ENCODE measurements around the gene MGLL.

MGLL gene

GRCh38 chr3:127690823-127691452 is 131.4 kb downstream of the MGLL start:
- H3K4me1 ChIP-seq (ENCODE audit: control insufficient read depth in 1 of 2, insufficient read depth in 1 of 2, low read depth in 1 of 2, low read length in 1 of 2), result peaks cover 0 to 6% of the 10 kb centered on the region in 2 experiments
- no peak overlapping the region for H3K4me3 ChIP-seq (ENCODE audit: low read depth in 1 of 2, low read length in 1 of 2)
- H3K27ac ChIP-seq, result peak overlapping the region; percentile 38
- H3K9me3 ChIP-seq, result no peaks in the 10 kb centered on the region
- H3K27me3 ChIP-seq, result no peaks in the 10 kb centered on the region
- peak; percentile 32 for TF ChIP-seq CTCF (IDR thresholded peaks at IDR 0.05)
- H3K36me3 ChIP-seq, result no peaks in the 10 kb centered on the region

GRCh38 chr3:127690106-127690505 is 132.2 kb downstream of the MGLL start:
- H3K27ac ChIP-seq, result no peak overlapping the region
- TF ChIP-seq CTCF (IDR thresholded peaks at IDR 0.05), result no peak
- H3K36me3 ChIP-seq, result no peaks in the 10 kb centered on the region
- no peaks in the 10 kb centered on the region for H3K27me3 ChIP-seq
- H3K4me1 ChIP-seq (ENCODE audit: control insufficient read depth in 1 of 2, insufficient read depth in 1 of 2, low read depth in 1 of 2, low read length in 1 of 2), result peaks cover 6 to 10% of the 10 kb centered on the region in 2 experiments
- H3K4me3 ChIP-seq (ENCODE audit: low read depth in 1 of 2, low read length in 1 of 2), result no peak overlapping the region
- H3K9me3 ChIP-seq, result no peaks in the 10 kb centered on the region

GRCh38 chr3:127689266-127689860 is 133.0 kb downstream of the MGLL start:
- no peaks in the 10 kb centered on the region for H3K36me3 ChIP-seq
- no peaks in the 10 kb centered on the region for H3K27me3 ChIP-seq
- no peak for TF ChIP-seq CTCF (IDR thresholded peaks at IDR 0.05)
- no peak overlapping the region for H3K27ac ChIP-seq
- H3K4me1 ChIP-seq (ENCODE audit: control insufficient read depth in 1 of 2, insufficient read depth in 1 of 2, low read depth in 1 of 2, low read length in 1 of 2), result peaks cover 13 to 16% of the 10 kb centered on the region in 2 experiments
- H3K4me3 ChIP-seq (ENCODE audit: low read depth in 1 of 2, low read length in 1 of 2), result no peak overlapping the region
- H3K9me3 ChIP-seq, result no peaks in the 10 kb centered on the region

GRCh38 chr3:127688416-127689265 is 133.7 kb downstream of the MGLL start:
- H3K27ac ChIP-seq, result peak overlapping the region; percentile 20
- no peak overlapping the region for H3K4me3 ChIP-seq (ENCODE audit: low read depth in 1 of 2, low read length in 1 of 2)
- H3K9me3 ChIP-seq, result no peaks in the 10 kb centered on the region
- peaks cover 20 to 22% of the 10 kb centered on the region in 2 experiments for H3K4me1 ChIP-seq (ENCODE audit: control insufficient read depth in 1 of 2, insufficient read depth in 1 of 2, low read depth in 1 of 2, low read length in 1 of 2)
- TF ChIP-seq CTCF (IDR thresholded peaks at IDR 0.05), result no peak
- H3K36me3 ChIP-seq, result no peaks in the 10 kb centered on the region
- H3K27me3 ChIP-seq, result no peaks in the 10 kb centered on the region

- Histone ChIP-seq H3K27me3 (no peaks in the 10 kb centered on the region), H3K4me1 (ENCODE audit: control insufficient read depth in 1 of 2, insufficient read depth in 1 of 2, low read depth in 1 of 2, low read length in 1 of 2) (peaks cover 27 to 28% of the 10 kb centered on the region in 2 experiments), H3K9me3 (no peaks in the 10 kb centered on the region), H3K36me3 (peaks cover under 1% of the 10 kb centered on the region), H3K4me3 (ENCODE audit: low read depth in 1 of 2, low read length in 1 of 2) (no peak overlapping the region), H3K27ac (peak overlapping the region; percentile 20)
- no peak for TF ChIP-seq CTCF (IDR thresholded peaks at IDR 0.05)
These were observed 134.3 kb downstream of the MGLL start for GRCh38 chr3:127688022-127688415.
